SK-N-SH (cell line): ENCODE measurements around the gene ITK. TPM values are rescaled to one million over a fixed set of nuclear protein-coding genes. Genes with fewer than 3 reads are reported as not detected.

Experiments
- CTCF ChIA-PET: fragments of 300-600, 350-600 bp; formaldehyde crosslinking; extraction: SDS; loops from one replicate; lab custom pipeline; 2021; lab: Yijun Ruan, JAX
- POLR2A ChIA-PET: fragments of 350-600 bp; sonication (Branson Sonifier 250); formaldehyde crosslinking; extraction: SDS; loops from one replicate; lab custom pipeline; 2020; ENCODE audit warnings: antibody characterized with exemption, inconsistent platforms; lab: Yijun Ruan, JAX
- DNase-seq: peaks from one replicate; pipeline ENCODE4 v3.0.0; 2012
- H2AFZ ChIP-seq: fragments of 200-600 bp; sonication (generic); 2 replicates; pipeline ENCODE4 v1.8.1; 2016; ENCODE audit warnings: antibody characterized with exemption, mild to moderate bottlenecking, low read depth
- H3F3A ChIP-seq: fragments of 200-600 bp; sonication (generic); replicated peaks from 2 replicates; pipeline ENCODE3; 2016; ENCODE audit warnings: antibody characterized with exemption, mild to moderate bottlenecking; ENCODE audit not compliant: insufficient read depth
- H3K27ac ChIP-seq, 2 experiments: fragments of 200-500 bp in 1 of 2; fragments of 200-600 bp in 1 of 2; sonication (Bioruptor generic) in 1 of 2; sonication (generic), shearing (Covaris generic) in 1 of 2; 2 replicates each; pipeline versions ENCODE4 v1.5.1 to v1.6.1; 2014 to 2016; ENCODE audit warnings: low read depth in 2 of 2, inconsistent platforms in 1 of 2, low read length in 1 of 2, mild to moderate bottlenecking in 1 of 2, mixed read lengths in 1 of 2
- H3K27me3 ChIP-seq: fragments of 200-600 bp; sonication (generic), shearing (Covaris generic); 2 replicates; pipeline ENCODE4 v1.6.1; 2016; ENCODE audit warnings: mixed run types; ENCODE audit not compliant: insufficient read depth
- H3K36me3 ChIP-seq, 2 experiments: fragments of 200-500 bp in 1 of 2; fragments of 200-600 bp in 1 of 2; sonication (Bioruptor generic) in 1 of 2; sonication (generic) in 1 of 2; replicated peaks in 1 of 2; 2 replicates each; pipeline versions ENCODE3 to v1.5.1; 2014 to 2016; ENCODE audit warnings: low read length in 1 of 2, mild to moderate bottlenecking in 1 of 2; ENCODE audit not compliant: insufficient read depth in 2 of 2, control insufficient read depth in 1 of 2
- H3K4me1 ChIP-seq, 2 experiments: fragments of 200-500 bp in 1 of 2; fragments of 200-600 bp in 1 of 2; sonication (Bioruptor generic) in 1 of 2; sonication (generic), shearing (Covaris generic) in 1 of 2; 2 replicates each; pipeline versions ENCODE4 v1.5.1 to v1.6.1; 2014 to 2016; ENCODE audit warnings: low read depth in 1 of 2, low read length in 1 of 2, mixed run types in 1 of 2; ENCODE audit not compliant: insufficient read depth in 2 of 2, control insufficient read depth in 1 of 2
- H3K4me2 ChIP-seq: fragments of 200-600 bp; sonication (generic), shearing (Covaris generic); 2 replicates; pipeline ENCODE4 v1.6.1; 2017; ENCODE audit warnings: mixed run types
- H3K4me3 ChIP-seq, 2 experiments: fragments of 200-500 bp in 1 of 2; fragments of 200-600 bp in 1 of 2; sonication (Bioruptor generic) in 1 of 2; sonication (generic), shearing (Covaris generic) in 1 of 2; 2 replicates each; pipeline versions ENCODE4 v1.5.1 to v1.8.1; 2014 to 2016; ENCODE audit warnings: low read depth in 2 of 2, inconsistent platforms in 1 of 2, low read length in 1 of 2, mild to moderate bottlenecking in 1 of 2, mixed read lengths in 1 of 2, moderate library complexity in 1 of 2
- H3K79me2 ChIP-seq: fragments of 200-600 bp; sonication (generic); 2 replicates; pipeline ENCODE4 v1.8.1; 2017; ENCODE audit warnings: mild to moderate bottlenecking; ENCODE audit not compliant: insufficient read depth
- H3K9ac ChIP-seq: fragments of 200-600 bp; sonication (generic); 2 replicates; pipeline ENCODE4 v1.6.1; 2017; ENCODE audit warnings: mixed run types
- H3K9me2 ChIP-seq: fragments of 200-600 bp; sonication (generic); 2 replicates; pipeline ENCODE4 v1.6.1; 2017; ENCODE audit warnings: mixed run types
- H3K9me3 ChIP-seq: fragments of 200-600 bp; sonication (generic); 2 replicates; pipeline ENCODE4 v1.6.1; 2017; ENCODE audit warnings: mixed run types, mild to moderate bottlenecking, moderate library complexity
- H4K20me1 ChIP-seq: fragments of 200-600 bp; sonication (generic); 2 replicates; pipeline ENCODE4 v1.6.1; 2017; ENCODE audit warnings: mild to moderate bottlenecking, mixed run types; ENCODE audit not compliant: insufficient read depth
- ELF1 ChIP-seq: IDR thresholded peaks from 2 replicates; pipeline ENCODE4 v1.4.0; 2012
- EP300 ChIP-seq, 2 experiments: IDR thresholded peaks; 2 replicates each; pipeline versions ENCODE4 v1.4.0 to v1.6.1; 2012; ENCODE audit warnings: borderline replicate concordance in 1 of 2, low read depth in 1 of 2, low read length in 1 of 2
- EZH2phosphoT487 ChIP-seq: fragments of 200-600 bp; sonication (generic); IDR thresholded peaks from 2 replicates; pipeline ENCODE4 v1.6.1; 2017; ENCODE audit warnings: low read depth, mixed run types, mild to moderate bottlenecking, antibody characterized with exemption, moderate library complexity, borderline replicate concordance
- FOXM1 ChIP-seq: IDR thresholded peaks from 2 replicates; pipeline ENCODE4 v1.4.0; 2012; ENCODE audit warnings: low read depth, mild to moderate bottlenecking
- GABPA ChIP-seq: IDR thresholded peaks from 2 replicates; pipeline ENCODE4 v1.4.0; 2012; ENCODE audit warnings: low read depth, mild to moderate bottlenecking
- IRF3 ChIP-seq: fragments of 150-350 bp; IDR thresholded peaks from 2 replicates; pipeline ENCODE4 v1.6.1; 2016; ENCODE audit warnings: mild to moderate bottlenecking, low read depth, low read length
- MAX ChIP-seq: IDR thresholded peaks from 2 replicates; pipeline ENCODE4 v1.4.0; 2012; ENCODE audit warnings: low read depth
- NFIC ChIP-seq: IDR thresholded peaks from 2 replicates; pipeline ENCODE4 v1.4.0; 2012; ENCODE audit warnings: borderline replicate concordance
- NRF1 ChIP-seq: IDR thresholded peaks from 2 replicates; pipeline ENCODE4 v1.6.1; 2012; ENCODE audit warnings: low read depth, mild to moderate bottlenecking, low read length
- PBX3 ChIP-seq: IDR thresholded peaks from 2 replicates; pipeline ENCODE4; 2012
- POLR2AphosphoS5 ChIP-seq: IDR thresholded peaks from 2 replicates; pipeline ENCODE4 v1.6.1; 2012; ENCODE audit warnings: low read depth, low read length
- RCOR1 ChIP-seq: fragments of 150-350 bp; IDR thresholded peaks from 2 replicates; pipeline ENCODE4 v1.6.1; 2017; ENCODE audit warnings: antibody characterized with exemption, low read length
- RXRA ChIP-seq: IDR thresholded peaks from 2 replicates; pipeline ENCODE4 v1.4.0; 2012; ENCODE audit warnings: low read depth, mild to moderate bottlenecking, borderline replicate concordance
- SMC3 ChIP-seq: IDR thresholded peaks from 2 replicates; pipeline ENCODE4 v1.6.1; 2012; ENCODE audit warnings: low read depth, low read length, improper control_type of control experiment
- TCF12 ChIP-seq: IDR thresholded peaks from 2 replicates; pipeline ENCODE4 v1.4.0; 2012
- TEAD4 ChIP-seq: IDR thresholded peaks from 2 replicates; pipeline ENCODE4 v1.4.0; 2012; ENCODE audit warnings: mild to moderate bottlenecking, borderline replicate concordance; ENCODE audit not compliant: insufficient read depth
- USF1 ChIP-seq: IDR thresholded peaks from 2 replicates; pipeline ENCODE4 v1.4.0; 2012; ENCODE audit warnings: low read depth, borderline replicate concordance
- ZBTB33 ChIP-seq: IDR thresholded peaks from 2 replicates; pipeline ENCODE4 v1.4.0; 2012; ENCODE audit warnings: low read depth, borderline replicate concordance
- WGBS: methylation state at CpG from one replicate; pipeline ENCODE4 v1.1.6; 2017; ENCODE audit warnings: low lambda C conversion rate; 5-methylcytosine and 5-hydroxymethylcytosine counted together
- polyA plus RNA-seq, 3 experiments: library from polyadenylated mRNA; depleted of rRNA; stranded (reverse); fragments of >200 nt; gene quantifications; 2 replicates each; pipeline ENCODE4 v1.2.3, GENCODE V29; 2012

The ITK gene
- polyA plus RNA-seq, 1 of the 3 experiments (the other 2 are of a cell fraction) = not detected

- H4K20me1 ChIP-seq = no peaks in the 10 kb centered on the region
- no peak overlapping the region for H2AFZ ChIP-seq
- H3F3A ChIP-seq = no peaks in the 10 kb centered on the region
- H3K9ac ChIP-seq = no peak overlapping the region
- no peaks in the 10 kb centered on the region for H3K4me1 ChIP-seq
- DNase-seq = no peak
- no peaks in the 10 kb centered on the region for H3K36me3 ChIP-seq
- no peaks in the 10 kb centered on the region for H3K9me2 ChIP-seq
- no peaks in the 10 kb centered on the region for H3K79me2 ChIP-seq
- TF ChIP-seq NRF1 (no peak), FOXM1 (no peak), ELF1 (no peak), POLR2AphosphoS5 (no peak), IRF3 (no peak), SMC3 (no peak), PBX3 (no peak; the same call in 1 of the 2 replicates), RXRA (no peak), EZH2phosphoT487 (no peak), GABPA (no peak), TEAD4 (no peak), ZBTB33 (no peak), MAX (no peak), NFIC (no peak), TCF12 (no peak), EP300 (IDR thresholded peaks at IDR 0.05; ENCODE audit: borderline replicate concordance in 1 of 2, low read depth in 1 of 2, low read length in 1 of 2) (no peak), RCOR1 (no peak), USF1 (no peak)
- 27% methylated on average over 4 of the region's 4 CpGs for WGBS
- CTCF ChIA-PET = interaction anchor here (1.3 kb wide), 1 partner anchor 19 kb away, joined by 5 read pairs; no protein-coding TSS in a partner anchor
- H3K27ac ChIP-seq = peak overlapping the region in 1 of 2 experiments; percentile 38; a peak in 1 of 4 replicates
- peaks cover 9% of the 10 kb centered on the region; the same call in 1 of the 2 replicates for H3K27me3 ChIP-seq
- POLR2A ChIA-PET = no interaction called here
- no peak overlapping the region for H3K4me2 ChIP-seq
- no peak overlapping the region for H3K4me3 ChIP-seq
- no peaks in the 10 kb centered on the region for H3K9me3 ChIP-seq
Measured at GRCh38 chr5:157167214-157167621, 13.4 kb upstream of the ITK start.
